HUDEP-2 (cell line): ENCODE measurements around the gene CEP120.
"Not testable (repeated sequence)": the region's sequence is repeated elsewhere in the genome, so short reads cannot be mapped to it uniquely, and the experiment has no call there.

Experiments
- DNase-seq, 76 experiments: peaks; one replicate each; lab custom pipeline; 2025; ENCODE audit not compliant: unreplicated experiment in 76 of 76; lab: John Stamatoyannopoulos, UW

The CEP120 gene

GRCh38 chr5:123423278-123424149, at the start of gene CEP120:
CEP120 (minus strand) TSS chr5:123423403; CDS start chr5:123422998, 405 bp downstream.
- DNase-seq: peak in 75 of 76 experiments; percentile 54 to 98 (median 95)

- no peak for DNase-seq
Observed at GRCh38 chr5:123472150-123472924, 49.1 kb upstream of the CEP120 start.

GRCh38 chr5:123471385-123471784, 48.2 kb upstream of the CEP120 start:
- no peak for DNase-seq

- not testable (repeated sequence) for DNase-seq
Observed at GRCh38 chr5:123466839-123467238, 43.6 kb upstream of the CEP120 start.

GRCh38 chr5:123460296-123460729, 37.1 kb upstream of the CEP120 start:
- peak in 5 of 76 experiments; percentile 1 to 22 (median 14) for DNase-seq

- not testable (repeated sequence) for DNase-seq
Observed at GRCh38 chr5:123458994-123459393, 35.8 kb upstream of the CEP120 start.

- no peak for DNase-seq
Observed at GRCh38 chr5:123456242-123456641, 33.0 kb upstream of the CEP120 start.

- no peak for DNase-seq
Observed at GRCh38 chr5:123455640-123456039, 32.4 kb upstream of the CEP120 start.

GRCh38 chr5:123455095-123455494, 31.9 kb upstream of the CEP120 start:
- DNase-seq: no peak

GRCh38 chr5:123454259-123454911, 31.2 kb upstream of the CEP120 start:
- peak in 1 of 76 experiments; percentile 1 for DNase-seq

GRCh38 chr5:123452401-123452800, 29.2 kb upstream of the CEP120 start:
- no peak for DNase-seq

GRCh38 chr5:123451047-123451446, 27.8 kb upstream of the CEP120 start:
- no peak for DNase-seq

- DNase-seq: no peak
Observed at GRCh38 chr5:123450640-123451039, 27.4 kb upstream of the CEP120 start.

GRCh38 chr5:123450114-123450513, 26.9 kb upstream of the CEP120 start:
- no peak for DNase-seq

GRCh38 chr5:123449424-123449974, 26.3 kb upstream of the CEP120 start:
- DNase-seq: no peak

- DNase-seq: no peak
Observed at GRCh38 chr5:123448743-123449142, 25.5 kb upstream of the CEP120 start.

- no peak for DNase-seq
Observed at GRCh38 chr5:123448017-123448617, 24.9 kb upstream of the CEP120 start.

GRCh38 chr5:123444016-123444415, 20.8 kb upstream of the CEP120 start:
- DNase-seq: no peak

- no peak for DNase-seq
Observed at GRCh38 chr5:123441408-123441807, 18.2 kb upstream of the CEP120 start.

- no peak for DNase-seq
Observed at GRCh38 chr5:123440456-123441181, 17.4 kb upstream of the CEP120 start.
